SJCRH30 (cell line): ENCODE results near the gene FCHO2. TPM values are rescaled to one million over a fixed set of nuclear protein-coding genes. Genes with fewer than 3 reads are reported as not detected.
A peak's percentile ranks its signal among the peaks of the same experiment; 100 is the strongest.
"Not testable (repeated sequence)": the region's sequence is repeated elsewhere in the genome, so short reads cannot be mapped to it uniquely, and the experiment has no call there.

Experiments used
- DNase-seq, 2 experiments: peaks; one replicate each; pipeline ENCODE4 v3.0.0-alpha.2; 2015 to 2020
- H3K27ac ChIP-seq: fragments of 250-450 bp; sonication (Bioruptor Pico); 2 replicates; pipeline ENCODE4 v1.5.1; 2020; ENCODE audit warnings: mild to moderate bottlenecking, moderate library complexity
- H3K27me3 ChIP-seq: fragments of 250-450 bp; sonication (Bioruptor Pico); 2 replicates; pipeline ENCODE4 v1.5.1; 2020; ENCODE audit warnings: mild to moderate bottlenecking, moderate library complexity
- H3K36me3 ChIP-seq: fragments of 250-450 bp; sonication (Bioruptor Pico); 2 replicates; pipeline ENCODE4 v1.5.1; 2020; ENCODE audit warnings: mild to moderate bottlenecking, moderate library complexity
- H3K4me1 ChIP-seq: fragments of 250-450 bp; sonication (Bioruptor Pico); 2 replicates; pipeline ENCODE4 v1.5.1; 2020; ENCODE audit warnings: mild to moderate bottlenecking, moderate library complexity
- H3K4me3 ChIP-seq: fragments of 250-450 bp; sonication (Bioruptor Pico); 2 replicates; pipeline ENCODE4 v1.5.1; 2020; ENCODE audit warnings: mild to moderate bottlenecking, moderate library complexity
- H3K9me3 ChIP-seq: fragments of 250-450 bp; sonication (Bioruptor Pico); replicated peaks from 2 replicates; pipeline ENCODE4 v1.5.1; 2020; ENCODE audit warnings: mild to moderate bottlenecking, moderate library complexity
- total RNA-seq: library from RNA; depleted of rRNA; stranded (reverse); fragments of >200 nt; shearing (Covaris generic); gene quantifications from 2 replicates; pipeline ENCODE4 v1.2.3, GENCODE V29; 2014; rRNA removed

Gene FCHO2, protein sequence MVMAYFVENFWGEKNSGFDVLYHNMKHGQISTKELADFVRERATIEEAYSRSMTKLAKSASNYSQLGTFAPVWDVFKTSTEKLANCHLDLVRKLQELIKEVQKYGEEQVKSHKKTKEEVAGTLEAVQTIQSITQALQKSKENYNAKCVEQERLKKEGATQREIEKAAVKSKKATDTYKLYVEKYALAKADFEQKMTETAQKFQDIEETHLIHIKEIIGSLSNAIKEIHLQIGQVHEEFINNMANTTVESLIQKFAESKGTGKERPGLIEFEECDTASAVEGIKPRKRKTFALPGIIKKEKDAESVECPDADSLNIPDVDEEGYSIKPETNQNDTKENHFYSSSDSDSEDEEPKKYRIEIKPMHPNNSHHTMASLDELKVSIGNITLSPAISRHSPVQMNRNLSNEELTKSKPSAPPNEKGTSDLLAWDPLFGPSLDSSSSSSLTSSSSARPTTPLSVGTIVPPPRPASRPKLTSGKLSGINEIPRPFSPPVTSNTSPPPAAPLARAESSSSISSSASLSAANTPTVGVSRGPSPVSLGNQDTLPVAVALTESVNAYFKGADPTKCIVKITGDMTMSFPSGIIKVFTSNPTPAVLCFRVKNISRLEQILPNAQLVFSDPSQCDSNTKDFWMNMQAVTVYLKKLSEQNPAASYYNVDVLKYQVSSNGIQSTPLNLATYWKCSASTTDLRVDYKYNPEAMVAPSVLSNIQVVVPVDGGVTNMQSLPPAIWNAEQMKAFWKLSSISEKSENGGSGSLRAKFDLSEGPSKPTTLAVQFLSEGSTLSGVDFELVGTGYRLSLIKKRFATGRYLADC
- 11.1 and 15.4 TPM in 2 replicates for total RNA-seq

GRCh38 chr5:72955768-72956323 lies at the start of gene FCHO2:
FCHO2 (plus strand) TSS chr5:72956041; CDS start chr5:72956097, 56 bp downstream.
- H3K9me3 ChIP-seq, result no peaks in the 10 kb centered on the region
- H3K4me3 ChIP-seq, result peak within 1 kb of the TSS; percentile 74
- 0 out of 2 replicates have a peak, but pooled peaks cover 2% of the 10 kb centered on the region for H3K4me1 ChIP-seq
- no peaks in the 10 kb centered on the region for H3K27me3 ChIP-seq
- peak within 1 kb of the TSS; percentile 70 for H3K27ac ChIP-seq
- H3K36me3 ChIP-seq, result 0 out of 2 replicates have a peak, but pooled peaks cover 3% of the 10 kb centered on the region
- DNase-seq, result peak; percentile 98

DNA sequence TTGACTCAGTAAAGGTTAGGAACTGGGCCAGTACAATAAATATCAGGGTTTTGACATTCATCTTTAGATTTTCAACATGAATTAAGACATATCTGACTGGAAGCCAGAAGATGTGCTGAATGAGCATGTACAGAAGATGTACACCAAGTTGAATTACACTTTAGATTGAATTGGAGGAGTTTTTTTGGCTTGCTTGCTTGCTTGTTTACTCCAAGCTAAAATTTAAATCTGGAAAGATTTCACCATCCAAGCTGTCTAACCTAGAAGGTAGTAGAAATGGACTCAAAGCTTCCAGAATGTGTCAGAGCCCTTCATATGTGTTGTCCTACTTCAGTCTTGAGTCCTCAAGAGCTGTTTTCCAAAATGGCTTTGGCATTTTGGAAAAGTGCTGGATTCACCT lies 49.0 kb upstream of the FCHO2 start:
- H3K36me3 ChIP-seq, result peaks cover 88% of the 10 kb centered on the region
- no peak for DNase-seq
- no peak overlapping the region for H3K4me3 ChIP-seq
- no peaks in the 10 kb centered on the region for H3K9me3 ChIP-seq
- no peak overlapping the region for H3K27ac ChIP-seq
- no peaks in the 10 kb centered on the region for H3K4me1 ChIP-seq
- no peaks in the 10 kb centered on the region; the same call in 1 of the 2 replicates for H3K27me3 ChIP-seq

GRCh38 chr5:72908664-72909063 lies 47.2 kb upstream of the FCHO2 start:
- no peak overlapping the region for H3K4me3 ChIP-seq
- H3K27ac ChIP-seq, result no peak overlapping the region
- H3K4me1 ChIP-seq, result no peaks in the 10 kb centered on the region
- H3K36me3 ChIP-seq, result peaks cover 74% of the 10 kb centered on the region
- no peaks in the 10 kb centered on the region; the same call in 1 of the 2 replicates for H3K27me3 ChIP-seq
- no peak for DNase-seq
- no peaks in the 10 kb centered on the region for H3K9me3 ChIP-seq

- Histone ChIP-seq H3K27me3 (no peaks in the 10 kb centered on the region), H3K36me3 (no peaks in the 10 kb centered on the region), H3K27ac (no peak overlapping the region), H3K4me1 (no peaks in the 10 kb centered on the region), H3K4me3 (no peak overlapping the region), H3K9me3 (no peaks in the 10 kb centered on the region)
- DNase-seq, result no peak
Measured at GRCh38 chr5:72917371-72917776, 38.5 kb upstream of the FCHO2 start.

GRCh38 chr5:72920690-72921502 lies 34.9 kb upstream of the FCHO2 start:
- no peaks in the 10 kb centered on the region for H3K36me3 ChIP-seq
- no peaks in the 10 kb centered on the region for H3K27me3 ChIP-seq
- no peaks in the 10 kb centered on the region for H3K4me1 ChIP-seq
- H3K4me3 ChIP-seq, result no peak overlapping the region
- DNase-seq, result peak in 1 of 2 experiments; percentile 54
- no peaks in the 10 kb centered on the region for H3K9me3 ChIP-seq
- no peak overlapping the region for H3K27ac ChIP-seq

GRCh38 chr5:72921886-72922285 lies 34.0 kb upstream of the FCHO2 start:
- Histone ChIP-seq H3K9me3 (no peaks in the 10 kb centered on the region), H3K27ac (no peak overlapping the region), H3K4me3 (no peak overlapping the region), H3K36me3 (no peaks in the 10 kb centered on the region), H3K4me1 (no peaks in the 10 kb centered on the region), H3K27me3 (no peaks in the 10 kb centered on the region)
- DNase-seq, result peak in 1 of 2 experiments; percentile 29

DNA sequence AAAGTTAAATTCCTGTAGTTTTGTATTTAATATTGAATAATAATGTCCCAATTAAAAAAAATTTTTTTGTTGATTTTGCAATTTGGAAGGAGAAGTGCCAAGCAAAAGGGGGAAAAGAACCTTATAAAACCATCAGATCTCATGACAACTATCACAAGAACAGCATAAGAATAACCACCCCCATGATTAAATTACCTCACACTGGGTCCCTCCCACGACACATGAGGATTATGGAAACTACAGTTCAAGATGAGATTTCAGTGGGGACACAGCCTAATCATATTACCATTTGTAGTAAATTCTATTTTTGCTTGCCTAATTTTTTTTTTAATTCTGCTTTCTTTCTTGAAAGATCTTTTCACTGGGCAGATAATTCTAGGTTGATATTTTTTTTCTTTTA lies 33.4 kb upstream of the FCHO2 start:
- H3K4me1 ChIP-seq, result no peaks in the 10 kb centered on the region
- no peak overlapping the region for H3K27ac ChIP-seq
- no peaks in the 10 kb centered on the region for H3K9me3 ChIP-seq
- H3K36me3 ChIP-seq, result no peaks in the 10 kb centered on the region
- no peak overlapping the region for H3K4me3 ChIP-seq
- no peaks in the 10 kb centered on the region for H3K27me3 ChIP-seq
- DNase-seq, result no peak

GRCh38 chr5:72925336-72926010 lies 30.4 kb upstream of the FCHO2 start:
- no peaks in the 10 kb centered on the region for H3K36me3 ChIP-seq
- H3K9me3 ChIP-seq, result no peaks in the 10 kb centered on the region
- no peak for DNase-seq
- H3K27me3 ChIP-seq, result no peaks in the 10 kb centered on the region
- H3K27ac ChIP-seq, result no peak overlapping the region
- H3K4me3 ChIP-seq, result no peak overlapping the region
- H3K4me1 ChIP-seq, result no peaks in the 10 kb centered on the region

DNA sequence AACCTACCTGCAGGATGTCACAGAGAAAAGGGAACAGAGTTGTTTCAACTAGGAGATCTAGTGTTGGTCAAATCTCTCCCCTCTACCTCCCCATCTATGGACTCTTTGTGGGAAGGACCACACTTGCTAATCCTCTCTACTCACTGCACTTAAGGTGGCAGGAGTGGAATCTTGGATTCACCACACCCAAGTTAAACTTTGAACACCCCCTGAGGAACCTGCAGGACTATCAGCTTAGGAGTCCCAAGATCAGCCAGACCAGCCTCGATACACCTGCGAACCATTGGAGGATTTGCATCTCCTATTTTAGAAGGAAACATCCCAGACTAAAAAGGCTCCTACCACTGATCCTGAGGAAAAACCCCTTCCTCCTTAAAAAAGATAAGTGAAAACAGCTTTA lies 23.2 kb upstream of the FCHO2 start:
- not testable (repeated sequence) for H3K4me3 ChIP-seq, DNase-seq, H3K36me3 ChIP-seq, H3K27me3 ChIP-seq, H3K27ac ChIP-seq, H3K4me1 ChIP-seq, H3K9me3 ChIP-seq

GRCh38 chr5:72934953-72935725 lies 20.7 kb upstream of the FCHO2 start:
- not testable (repeated sequence) for H3K36me3 ChIP-seq, H3K27me3 ChIP-seq, H3K9me3 ChIP-seq, DNase-seq, H3K4me3 ChIP-seq, H3K27ac ChIP-seq, H3K4me1 ChIP-seq

- H3K9me3 ChIP-seq, result peaks cover 5% of the 10 kb centered on the region; the same call in 1 of the 2 replicates
- H3K27ac ChIP-seq, result no peak overlapping the region
- H3K36me3 ChIP-seq, result no peaks in the 10 kb centered on the region
- H3K27me3 ChIP-seq, result no peaks in the 10 kb centered on the region
- DNase-seq, result no peak
- H3K4me1 ChIP-seq, result no peaks in the 10 kb centered on the region
- H3K4me3 ChIP-seq, result no peak overlapping the region
Measured at GRCh38 chr5:72936893-72937292, 18.9 kb upstream of the FCHO2 start.

DNA sequence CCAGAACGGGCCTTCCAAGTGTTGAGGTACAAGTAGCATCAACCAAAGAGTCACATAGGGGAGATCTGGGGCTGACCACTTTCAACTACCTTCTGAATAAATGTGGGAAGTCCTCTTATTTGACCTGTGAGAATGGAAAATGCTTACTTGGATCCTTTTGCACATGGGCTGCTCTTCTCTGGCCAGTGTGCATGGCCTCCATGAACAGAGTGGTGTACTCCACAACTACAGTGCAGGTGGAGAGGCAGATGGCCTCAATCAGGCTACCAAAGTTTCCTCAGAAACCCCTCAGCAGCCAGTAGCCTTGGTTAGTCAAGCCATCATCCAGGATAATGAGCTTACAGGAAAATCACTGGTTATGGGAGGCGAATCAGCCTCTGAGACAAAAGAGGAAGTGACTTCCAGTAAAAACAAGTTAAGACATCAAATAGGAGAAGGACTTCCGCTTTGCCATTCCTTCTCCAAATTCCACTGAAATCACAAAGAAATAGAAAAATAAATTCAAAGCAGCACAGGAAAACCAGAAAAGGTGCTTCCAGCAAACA lies 18.3 kb upstream of the FCHO2 start:
- Histone ChIP-seq H3K4me3 (no peak overlapping the region), H3K27me3 (no peaks in the 10 kb centered on the region), H3K27ac (no peak overlapping the region), H3K36me3 (no peaks in the 10 kb centered on the region), H3K9me3 (peaks cover 5% of the 10 kb centered on the region; the same call in 1 of the 2 replicates), H3K4me1 (no peaks in the 10 kb centered on the region)
- no peak for DNase-seq

DNA sequence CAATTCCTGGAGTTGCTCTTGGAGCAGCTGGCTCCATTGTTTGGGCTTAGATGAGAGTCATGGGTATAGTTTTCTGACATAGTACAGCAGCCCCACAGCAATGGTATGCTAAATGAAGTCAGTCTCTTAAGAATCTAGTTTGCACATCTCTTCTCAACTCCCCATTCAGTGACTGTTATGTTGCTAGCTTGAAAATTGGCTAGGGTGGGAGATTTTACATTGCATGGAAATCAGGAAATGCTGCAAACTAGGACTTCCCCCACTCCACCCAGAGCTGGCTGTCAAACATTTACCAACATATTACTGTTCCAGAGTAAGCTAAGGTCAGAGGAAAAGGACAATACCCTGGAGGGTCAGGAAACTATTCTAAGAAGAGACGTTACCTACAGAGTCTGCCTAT lies 17.6 kb upstream of the FCHO2 start:
- Histone ChIP-seq H3K27ac (no peak overlapping the region), H3K36me3 (no peaks in the 10 kb centered on the region), H3K27me3 (no peaks in the 10 kb centered on the region), H3K4me3 (no peak overlapping the region), H3K4me1 (no peaks in the 10 kb centered on the region), H3K9me3 (peaks cover 5% of the 10 kb centered on the region; the same call in 1 of the 2 replicates)
- DNase-seq, result no peak
